ENCODE results near the gene PID1.

DNA sequence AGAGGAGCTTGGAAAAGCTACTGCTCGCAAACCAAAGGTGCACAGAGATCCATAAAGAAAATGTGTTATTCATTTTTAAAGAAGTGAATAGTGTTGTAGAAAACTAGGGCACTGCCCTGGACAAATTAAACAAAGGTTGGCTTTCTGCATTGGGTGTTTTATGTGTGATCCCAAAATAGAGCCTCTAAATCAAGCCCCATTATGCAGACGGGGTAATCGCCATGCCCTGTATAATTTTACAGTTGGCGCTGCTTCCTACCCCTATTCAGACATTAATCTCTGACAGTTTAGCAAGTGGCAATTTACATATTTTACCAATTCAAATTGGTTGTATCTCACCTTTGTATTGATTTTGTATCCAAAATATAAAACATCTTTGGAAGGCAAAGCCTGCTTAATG is 109.1 kb downstream of the PID1 start:
- TF ChIP-seq, protein P1, sequence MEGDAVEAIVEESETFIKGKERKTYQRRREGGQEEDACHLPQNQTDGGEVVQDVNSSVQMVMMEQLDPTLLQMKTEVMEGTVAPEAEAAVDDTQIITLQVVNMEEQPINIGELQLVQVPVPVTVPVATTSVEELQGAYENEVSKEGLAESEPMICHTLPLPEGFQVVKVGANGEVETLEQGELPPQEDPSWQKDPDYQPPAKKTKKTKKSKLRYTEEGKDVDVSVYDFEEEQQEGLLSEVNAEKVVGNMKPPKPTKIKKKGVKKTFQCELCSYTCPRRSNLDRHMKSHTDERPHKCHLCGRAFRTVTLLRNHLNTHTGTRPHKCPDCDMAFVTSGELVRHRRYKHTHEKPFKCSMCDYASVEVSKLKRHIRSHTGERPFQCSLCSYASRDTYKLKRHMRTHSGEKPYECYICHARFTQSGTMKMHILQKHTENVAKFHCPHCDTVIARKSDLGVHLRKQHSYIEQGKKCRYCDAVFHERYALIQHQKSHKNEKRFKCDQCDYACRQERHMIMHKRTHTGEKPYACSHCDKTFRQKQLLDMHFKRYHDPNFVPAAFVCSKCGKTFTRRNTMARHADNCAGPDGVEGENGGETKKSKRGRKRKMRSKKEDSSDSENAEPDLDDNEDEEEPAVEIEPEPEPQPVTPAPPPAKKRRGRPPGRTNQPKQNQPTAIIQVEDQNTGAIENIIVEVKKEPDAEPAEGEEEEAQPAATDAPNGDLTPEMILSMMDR (IDR thresholded peaks at IDR 0.05), result no peak
- TF ChIP-seq POLR2A (IDR thresholded peaks at IDR 0.05) (no peak), POLR2AphosphoS5 (IDR thresholded peaks at IDR 0.05) (no peak)
